ENCODE data around the gene UST. TPM values are rescaled to one million over a fixed set of nuclear protein-coding genes. Genes with fewer than 3 reads are reported as not detected.
"Not testable (repeated sequence)": the region's sequence is repeated elsewhere in the genome, so short reads cannot be mapped to it uniquely, and the experiment has no call there.

Gene UST
- polyA plus RNA-seq, 1 donor from 2014 or later, result 7.5 TPM

DNA sequence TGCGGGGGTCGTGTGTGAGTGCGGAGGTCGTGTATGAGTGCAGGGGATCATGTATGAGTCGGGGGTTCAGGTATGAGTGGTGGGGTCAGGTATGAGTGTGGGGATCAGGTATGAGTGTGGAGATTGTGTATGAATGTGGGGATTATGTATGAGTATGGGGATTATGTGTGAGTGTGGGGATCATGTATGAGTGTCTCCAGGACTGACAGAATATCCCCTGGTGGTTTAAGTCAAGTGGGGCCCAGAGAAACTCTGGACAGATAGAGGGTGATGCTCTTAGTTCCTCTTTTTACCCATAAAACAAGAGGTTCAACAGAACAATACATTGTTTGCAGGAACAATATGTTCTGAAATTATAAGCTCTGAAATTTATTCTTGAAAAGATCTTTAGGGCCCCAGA, 131.9 kb downstream of the UST start:
- Histone ChIP-seq H3K4me2 (ENCODE audit: low read length) (no peak overlapping the region), H3F3A (ENCODE audit: insufficient read depth, low read length, poor library complexity, severe bottlenecking) (peaks cover 3% of the 10 kb centered on the region), H3K9me3 (ENCODE audit: low read length) (no peaks in the 10 kb centered on the region), H3K36me3 (ENCODE audit: insufficient read depth, low read length) (no peaks in the 10 kb centered on the region), H3K4me3 (ENCODE audit: low read length) (no peak overlapping the region), H3K9ac (ENCODE audit: low read length) (no peak overlapping the region), H3K9me2 (ENCODE audit: insufficient read depth, low read length) (no peaks in the 10 kb centered on the region), H2AFZ (ENCODE audit: low read depth, low read length) (no peak overlapping the region), H3K79me2 (replicated peaks; ENCODE audit: insufficient read depth, low read length) (no peaks in the 10 kb centered on the region), H4K20me1 (ENCODE audit: insufficient read depth) (no peaks in the 10 kb centered on the region), H3K27me3 (ENCODE audit: insufficient read depth, low read depth, low read length) (no peaks in the 10 kb centered on the region), H3K27ac (ENCODE audit: low read length) (no peak overlapping the region)
- no peak for TF ChIP-seq EP300 (conservative IDR thresholded peaks at IDR 0.05; ENCODE audit: poor library complexity, severe bottlenecking)
- TF ChIP-seq POLR2AphosphoS5 (IDR thresholded peaks at IDR 0.05), result no peak
- no peak for TF ChIP-seq MXI1 (conservative IDR thresholded peaks at IDR 0.05; ENCODE audit: poor library complexity, severe bottlenecking)
- no peak for TF ChIP-seq RAD21 (conservative IDR thresholded peaks at IDR 0.05)
- TF ChIP-seq, protein P1, sequence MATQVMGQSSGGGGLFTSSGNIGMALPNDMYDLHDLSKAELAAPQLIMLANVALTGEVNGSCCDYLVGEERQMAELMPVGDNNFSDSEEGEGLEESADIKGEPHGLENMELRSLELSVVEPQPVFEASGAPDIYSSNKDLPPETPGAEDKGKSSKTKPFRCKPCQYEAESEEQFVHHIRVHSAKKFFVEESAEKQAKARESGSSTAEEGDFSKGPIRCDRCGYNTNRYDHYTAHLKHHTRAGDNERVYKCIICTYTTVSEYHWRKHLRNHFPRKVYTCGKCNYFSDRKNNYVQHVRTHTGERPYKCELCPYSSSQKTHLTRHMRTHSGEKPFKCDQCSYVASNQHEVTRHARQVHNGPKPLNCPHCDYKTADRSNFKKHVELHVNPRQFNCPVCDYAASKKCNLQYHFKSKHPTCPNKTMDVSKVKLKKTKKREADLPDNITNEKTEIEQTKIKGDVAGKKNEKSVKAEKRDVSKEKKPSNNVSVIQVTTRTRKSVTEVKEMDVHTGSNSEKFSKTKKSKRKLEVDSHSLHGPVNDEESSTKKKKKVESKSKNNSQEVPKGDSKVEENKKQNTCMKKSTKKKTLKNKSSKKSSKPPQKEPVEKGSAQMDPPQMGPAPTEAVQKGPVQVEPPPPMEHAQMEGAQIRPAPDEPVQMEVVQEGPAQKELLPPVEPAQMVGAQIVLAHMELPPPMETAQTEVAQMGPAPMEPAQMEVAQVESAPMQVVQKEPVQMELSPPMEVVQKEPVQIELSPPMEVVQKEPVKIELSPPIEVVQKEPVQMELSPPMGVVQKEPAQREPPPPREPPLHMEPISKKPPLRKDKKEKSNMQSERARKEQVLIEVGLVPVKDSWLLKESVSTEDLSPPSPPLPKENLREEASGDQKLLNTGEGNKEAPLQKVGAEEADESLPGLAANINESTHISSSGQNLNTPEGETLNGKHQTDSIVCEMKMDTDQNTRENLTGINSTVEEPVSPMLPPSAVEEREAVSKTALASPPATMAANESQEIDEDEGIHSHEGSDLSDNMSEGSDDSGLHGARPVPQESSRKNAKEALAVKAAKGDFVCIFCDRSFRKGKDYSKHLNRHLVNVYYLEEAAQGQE (IDR thresholded peaks at IDR 0.05; ENCODE audit: borderline replicate concordance), result no peak
- TF ChIP-seq, protein P2, sequence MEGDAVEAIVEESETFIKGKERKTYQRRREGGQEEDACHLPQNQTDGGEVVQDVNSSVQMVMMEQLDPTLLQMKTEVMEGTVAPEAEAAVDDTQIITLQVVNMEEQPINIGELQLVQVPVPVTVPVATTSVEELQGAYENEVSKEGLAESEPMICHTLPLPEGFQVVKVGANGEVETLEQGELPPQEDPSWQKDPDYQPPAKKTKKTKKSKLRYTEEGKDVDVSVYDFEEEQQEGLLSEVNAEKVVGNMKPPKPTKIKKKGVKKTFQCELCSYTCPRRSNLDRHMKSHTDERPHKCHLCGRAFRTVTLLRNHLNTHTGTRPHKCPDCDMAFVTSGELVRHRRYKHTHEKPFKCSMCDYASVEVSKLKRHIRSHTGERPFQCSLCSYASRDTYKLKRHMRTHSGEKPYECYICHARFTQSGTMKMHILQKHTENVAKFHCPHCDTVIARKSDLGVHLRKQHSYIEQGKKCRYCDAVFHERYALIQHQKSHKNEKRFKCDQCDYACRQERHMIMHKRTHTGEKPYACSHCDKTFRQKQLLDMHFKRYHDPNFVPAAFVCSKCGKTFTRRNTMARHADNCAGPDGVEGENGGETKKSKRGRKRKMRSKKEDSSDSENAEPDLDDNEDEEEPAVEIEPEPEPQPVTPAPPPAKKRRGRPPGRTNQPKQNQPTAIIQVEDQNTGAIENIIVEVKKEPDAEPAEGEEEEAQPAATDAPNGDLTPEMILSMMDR (IDR thresholded peaks at IDR 0.05; ENCODE audit: poor library complexity, severe bottlenecking), result no peak

DNA sequence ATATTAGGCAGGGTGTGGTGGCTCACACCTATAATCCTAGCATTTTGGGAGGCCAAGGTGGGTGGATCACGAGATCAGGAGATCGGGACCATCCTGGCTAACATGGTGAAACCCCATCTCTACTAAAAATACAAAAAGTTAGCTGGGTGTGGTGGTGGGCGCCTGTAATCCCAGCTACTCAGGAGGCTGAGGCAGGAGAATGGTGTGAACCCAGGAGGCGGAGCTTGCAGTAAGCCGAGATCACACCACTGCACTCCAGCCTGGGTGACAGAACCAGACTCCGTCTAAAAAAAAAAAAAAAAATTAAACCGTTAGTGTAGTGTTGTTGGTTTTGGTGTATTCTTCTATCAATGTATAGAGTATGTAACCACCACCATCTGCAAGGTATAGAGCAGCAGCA, 133.9 kb downstream of the UST start:
- not testable (repeated sequence) for H3K4me2 ChIP-seq (ENCODE audit: low read length); H3F3A ChIP-seq (ENCODE audit: insufficient read depth, low read length, poor library complexity, severe bottlenecking); H3K9me2 ChIP-seq (ENCODE audit: insufficient read depth, low read length); H3K9me3 ChIP-seq (ENCODE audit: low read length); H3K27me3 ChIP-seq (ENCODE audit: insufficient read depth, low read depth, low read length); H3K4me3 ChIP-seq (ENCODE audit: low read length); H3K79me2 ChIP-seq (replicated peaks; ENCODE audit: insufficient read depth, low read length); H4K20me1 ChIP-seq (ENCODE audit: insufficient read depth); H3K27ac ChIP-seq (ENCODE audit: low read length); H3K36me3 ChIP-seq (ENCODE audit: insufficient read depth, low read length); H3K9ac ChIP-seq (ENCODE audit: low read length); H2AFZ ChIP-seq (ENCODE audit: low read depth, low read length)

DNA sequence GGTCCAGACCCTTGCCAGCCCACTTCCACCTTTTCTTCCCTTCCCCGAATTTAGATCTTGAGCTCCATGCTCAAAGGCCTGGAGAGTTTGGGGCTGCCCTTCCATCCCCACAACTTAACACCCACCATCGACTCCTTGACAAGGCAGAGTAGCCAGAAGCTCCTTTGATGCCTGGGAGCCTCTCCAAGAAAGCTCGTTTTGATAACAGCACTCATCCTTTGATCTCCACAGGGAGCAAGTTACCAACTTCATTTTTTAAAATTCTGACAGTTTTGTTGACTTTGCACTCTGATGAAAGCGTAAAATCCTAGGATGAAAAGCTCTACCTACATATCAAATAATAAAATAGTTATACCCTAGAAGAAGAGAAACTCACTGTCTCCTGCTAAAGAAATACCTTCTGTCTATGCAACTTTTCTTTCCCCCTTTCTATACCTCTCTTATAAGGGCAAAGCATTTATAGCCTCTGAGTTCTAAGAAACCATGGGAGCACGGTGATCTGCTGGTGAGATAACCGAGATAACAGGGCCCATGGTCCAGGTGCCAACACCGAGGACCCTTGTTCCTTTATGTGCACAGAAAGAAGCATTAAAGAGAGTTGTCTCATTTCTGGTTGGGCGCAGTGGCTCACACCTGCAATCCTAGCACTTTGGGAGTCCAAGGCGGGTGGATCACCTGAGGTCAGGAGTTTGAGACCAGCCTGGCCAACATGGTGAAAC, 134.9 kb downstream of the UST start:
- no peaks in the 10 kb centered on the region for H3K27me3 ChIP-seq (ENCODE audit: insufficient read depth, low read depth, low read length)
- no peaks in the 10 kb centered on the region for H3K9me3 ChIP-seq (ENCODE audit: low read length)
- no peaks in the 10 kb centered on the region for H3K79me2 ChIP-seq (replicated peaks; ENCODE audit: insufficient read depth, low read length)
- no peak overlapping the region for H3K9ac ChIP-seq (ENCODE audit: low read length)
- H3K9me2 ChIP-seq (ENCODE audit: insufficient read depth, low read length), result no peaks in the 10 kb centered on the region
- H3K4me3 ChIP-seq (ENCODE audit: low read length), result no peak overlapping the region
- H3F3A ChIP-seq (ENCODE audit: insufficient read depth, low read length, poor library complexity, severe bottlenecking), result no peaks in the 10 kb centered on the region
- H3K27ac ChIP-seq (ENCODE audit: low read length), result no peak overlapping the region
- no peaks in the 10 kb centered on the region for H3K36me3 ChIP-seq (ENCODE audit: insufficient read depth, low read length)
- H4K20me1 ChIP-seq (ENCODE audit: insufficient read depth), result no peaks in the 10 kb centered on the region
- no peak overlapping the region for H3K4me2 ChIP-seq (ENCODE audit: low read length)
- no peak for TF ChIP-seq EZH2 (IDR thresholded peaks at IDR 0.05; ENCODE audit: borderline replicate concordance, insufficient read depth, low read length, poor library complexity, severe bottlenecking)
- TF ChIP-seq TAF1 (IDR thresholded peaks at IDR 0.05; ENCODE audit: low read depth), result no peak
- TF ChIP-seq, protein P2 (IDR thresholded peaks at IDR 0.05; ENCODE audit: poor library complexity, severe bottlenecking), result no peak
- TF ChIP-seq, protein P1 (IDR thresholded peaks at IDR 0.05; ENCODE audit: borderline replicate concordance), result no peak
- no peak for TF ChIP-seq POLR2AphosphoS5 (IDR thresholded peaks at IDR 0.05)
- H2AFZ ChIP-seq (ENCODE audit: low read depth, low read length), result no peak overlapping the region
